ENCODE measurements around the gene GRIK2. TPM values are rescaled to one million over a fixed set of nuclear protein-coding genes. Genes with fewer than 3 reads are reported as not detected.
"Not testable (repeated sequence)": the region's sequence is repeated elsewhere in the genome, so short reads cannot be mapped to it uniquely, and the experiment has no call there.

The GRIK2 gene
- total RNA-seq, 1 experiment from 2014 or later = 0.29 TPM

GRCh38 chr6:101379926-101380325 lies 13.6 kb upstream of the GRIK2 start:
- Histone ChIP-seq H3K36me3 (ENCODE audit: control insufficient read depth, insufficient read depth, low read length) (no peaks in the 10 kb centered on the region), H3K4me1 (no peaks in the 10 kb centered on the region), H3K27me3 (replicated peaks; ENCODE audit: control insufficient read depth, insufficient read depth, low read length) (no peaks in the 10 kb centered on the region), H3K4me3 (ENCODE audit: low read depth, low read length) (no peak overlapping the region), H3K9me3 (no peaks in the 10 kb centered on the region)
- POLR2A ChIA-PET = no interaction called here
- intact Hi-C loops (cut with micrococcal nuclease; ENCODE audit: unreplicated experiment) = no loop called here
- no peak for DNase-seq
- Mint-ChIP-seq H3K27me3 (ENCODE audit: insufficient read depth, unreplicated experiment) (peaks cover 4% of the 10 kb centered on the region), H3K9me3 (ENCODE audit: unreplicated experiment) (no peaks in the 10 kb centered on the region), H3K27ac (ENCODE audit: unreplicated experiment) (no peak overlapping the region), H3K4me3 (ENCODE audit: unreplicated experiment) (no peak overlapping the region), H3K36me3 (ENCODE audit: insufficient read depth, unreplicated experiment) (no peaks in the 10 kb centered on the region), H3K4me1 (ENCODE audit: low read depth, unreplicated experiment) (no peaks in the 10 kb centered on the region)
- CTCF ChIA-PET = no interaction called here
- BruUV-seq (replicated peaks) = no TSS peak
- TF ChIP-seq CTCF (IDR thresholded peaks at IDR 0.05; ENCODE audit: insufficient read depth in 1 of 2, low read depth in 1 of 2, low read length in 1 of 2, severe bottlenecking in 1 of 2, unreplicated experiment in 1 of 2) = no peak

DNA sequence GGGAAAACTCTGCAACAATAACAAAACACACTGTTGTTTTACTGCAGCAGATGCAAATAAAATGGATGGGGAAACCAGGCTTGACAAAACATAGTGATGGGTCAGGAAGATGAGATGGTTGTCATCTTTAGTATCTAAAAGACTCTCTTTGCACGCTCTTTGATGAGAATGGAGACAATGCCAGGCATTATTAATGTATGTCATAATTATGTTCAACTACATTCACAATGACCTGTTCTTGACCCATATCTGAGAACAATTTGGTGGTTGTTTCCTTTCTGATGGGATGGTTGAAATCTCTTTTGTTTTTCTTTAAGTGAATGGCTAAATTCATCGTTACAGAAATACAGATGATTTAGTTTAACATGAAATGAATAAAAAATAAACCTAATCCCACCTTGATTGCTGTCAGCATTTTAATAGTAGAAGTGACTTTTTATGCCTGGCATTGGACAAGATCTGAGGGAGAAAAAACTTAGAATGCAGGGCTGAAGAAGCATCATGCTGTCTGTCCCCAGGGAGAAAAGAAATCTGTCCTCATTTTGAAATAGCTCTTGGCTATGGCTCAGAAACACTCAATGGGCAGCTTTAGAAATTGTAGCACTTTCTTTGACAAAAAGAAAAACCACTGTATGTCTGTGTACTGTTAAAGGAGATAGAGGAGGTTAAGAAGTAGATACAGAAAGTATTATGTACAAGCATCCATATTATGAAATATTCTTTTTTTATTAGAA lies 12.4 kb upstream of the GRIK2 start:
- no peak for TF ChIP-seq CTCF (IDR thresholded peaks at IDR 0.05; ENCODE audit: insufficient read depth in 1 of 2, low read depth in 1 of 2, low read length in 1 of 2, severe bottlenecking in 1 of 2, unreplicated experiment in 1 of 2)
- H3K4me3 Mint-ChIP-seq (ENCODE audit: unreplicated experiment) = no peak overlapping the region
- no peak for DNase-seq
- no peaks in the 10 kb centered on the region for H3K27me3 ChIP-seq (replicated peaks; ENCODE audit: control insufficient read depth, insufficient read depth, low read length)
- no peak overlapping the region for H3K4me3 ChIP-seq (ENCODE audit: low read depth, low read length)
- no peaks in the 10 kb centered on the region for H3K9me3 ChIP-seq
- H3K36me3 Mint-ChIP-seq (ENCODE audit: insufficient read depth, unreplicated experiment) = no peaks in the 10 kb centered on the region
- BruUV-seq (replicated peaks) = no TSS peak
- H3K4me1 Mint-ChIP-seq (ENCODE audit: low read depth, unreplicated experiment) = no peaks in the 10 kb centered on the region
- H3K4me1 ChIP-seq = no peaks in the 10 kb centered on the region
- CTCF ChIA-PET = no interaction called here
- H3K9me3 Mint-ChIP-seq (ENCODE audit: unreplicated experiment) = no peaks in the 10 kb centered on the region
- intact Hi-C loops (cut with micrococcal nuclease; ENCODE audit: unreplicated experiment) = no loop called here
- no peak overlapping the region for H3K27ac Mint-ChIP-seq (ENCODE audit: unreplicated experiment)
- H3K27me3 Mint-ChIP-seq (ENCODE audit: insufficient read depth, unreplicated experiment) = peaks cover 4% of the 10 kb centered on the region
- no peaks in the 10 kb centered on the region for H3K36me3 ChIP-seq (ENCODE audit: control insufficient read depth, insufficient read depth, low read length)
- POLR2A ChIA-PET = no interaction called here

GRCh38 chr6:101383747-101384146 lies 9.8 kb upstream of the GRIK2 start:
- not testable (repeated sequence) for H3K36me3 Mint-ChIP-seq (ENCODE audit: insufficient read depth, unreplicated experiment)

More at GRCh38 chr6:101383747-101384146, 9.8 kb upstream of the GRIK2 start:
- H3K9me3 ChIP-seq; H3K27me3 Mint-ChIP-seq (ENCODE audit: insufficient read depth, unreplicated experiment); H3K27me3 ChIP-seq (replicated peaks; ENCODE audit: control insufficient read depth, insufficient read depth, low read length); BruUV-seq (replicated peaks); H3K4me1 Mint-ChIP-seq (ENCODE audit: low read depth, unreplicated experiment); POLR2A ChIA-PET; H3K4me3 ChIP-seq (ENCODE audit: low read depth, low read length); DNase-seq; H3K9me3 Mint-ChIP-seq (ENCODE audit: unreplicated experiment); H3K4me1 ChIP-seq; intact Hi-C loops (cut with micrococcal nuclease; ENCODE audit: unreplicated experiment); H3K36me3 ChIP-seq (ENCODE audit: control insufficient read depth, insufficient read depth, low read length); H3K4me3 Mint-ChIP-seq (ENCODE audit: unreplicated experiment); CTCF ChIA-PET; H3K27ac Mint-ChIP-seq (ENCODE audit: unreplicated experiment): not testable (repeated sequence)
